NCI-H345 (cell line): Measurements from ENCODE around the gene ACP4.
A peak's percentile ranks its signal among the peaks of the same experiment; 100 is the strongest.
"Not testable (repeated sequence)": the region's sequence is repeated elsewhere in the genome, so short reads cannot be mapped to it uniquely, and the experiment has no call there.

Experiments used
- DNase-seq: peaks from one replicate; lab custom pipeline; 2025; lab: John Stamatoyannopoulos, UW

Gene ACP4

GRCh38 chr19:50776131-50776530 is 14.1 kb upstream of the ACP4 start:
- no peak for DNase-seq

DNA sequence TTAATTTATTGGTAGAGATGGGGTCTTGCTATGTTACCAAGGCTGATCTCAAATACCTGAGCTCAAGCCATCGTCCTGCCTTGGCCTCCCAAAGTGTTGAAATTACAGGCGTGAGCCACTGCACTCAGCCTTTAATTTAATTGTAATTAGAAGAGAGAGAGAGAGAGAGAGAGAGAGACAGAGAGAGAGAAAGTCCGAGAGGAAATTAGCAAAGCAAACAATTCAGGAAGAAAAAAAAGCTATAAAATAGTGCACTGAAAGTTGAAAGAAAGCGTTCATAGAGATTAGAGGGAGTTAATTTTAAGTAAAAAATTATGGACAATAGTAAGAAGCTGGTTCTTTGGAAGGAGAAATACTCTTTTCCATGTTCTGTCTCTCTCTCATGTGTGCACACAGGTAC is 13.0 kb upstream of the ACP4 start:
- DNase-seq: no peak

DNA sequence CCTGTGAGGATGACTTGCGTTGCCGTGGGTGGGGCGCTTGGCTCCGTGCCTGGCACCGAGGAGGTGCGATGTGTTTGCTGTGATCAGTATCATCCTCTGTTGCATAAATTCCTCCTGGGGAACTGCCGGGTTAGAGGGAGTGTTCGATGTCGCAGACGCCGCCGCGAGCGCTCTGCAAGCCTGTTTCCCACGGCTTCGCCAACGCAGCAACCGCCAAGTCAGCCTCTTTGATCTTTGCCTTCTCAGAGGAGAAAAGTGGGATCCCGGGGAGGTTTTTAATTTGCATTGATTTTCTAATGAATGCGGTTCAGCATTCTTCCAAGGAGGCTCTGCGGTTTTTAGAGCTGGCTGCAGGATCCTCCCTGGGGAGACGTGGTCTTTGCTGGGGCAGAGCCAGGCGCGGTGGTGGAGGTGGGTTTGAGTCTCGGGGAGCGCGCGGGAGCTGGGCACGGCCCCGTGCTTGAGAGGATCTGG is 12.3 kb upstream of the ACP4 start:
- DNase-seq: no peak

- DNase-seq: no peak
These were observed 11.2 kb upstream of the ACP4 start for GRCh38 chr19:50778906-50779430.

DNA sequence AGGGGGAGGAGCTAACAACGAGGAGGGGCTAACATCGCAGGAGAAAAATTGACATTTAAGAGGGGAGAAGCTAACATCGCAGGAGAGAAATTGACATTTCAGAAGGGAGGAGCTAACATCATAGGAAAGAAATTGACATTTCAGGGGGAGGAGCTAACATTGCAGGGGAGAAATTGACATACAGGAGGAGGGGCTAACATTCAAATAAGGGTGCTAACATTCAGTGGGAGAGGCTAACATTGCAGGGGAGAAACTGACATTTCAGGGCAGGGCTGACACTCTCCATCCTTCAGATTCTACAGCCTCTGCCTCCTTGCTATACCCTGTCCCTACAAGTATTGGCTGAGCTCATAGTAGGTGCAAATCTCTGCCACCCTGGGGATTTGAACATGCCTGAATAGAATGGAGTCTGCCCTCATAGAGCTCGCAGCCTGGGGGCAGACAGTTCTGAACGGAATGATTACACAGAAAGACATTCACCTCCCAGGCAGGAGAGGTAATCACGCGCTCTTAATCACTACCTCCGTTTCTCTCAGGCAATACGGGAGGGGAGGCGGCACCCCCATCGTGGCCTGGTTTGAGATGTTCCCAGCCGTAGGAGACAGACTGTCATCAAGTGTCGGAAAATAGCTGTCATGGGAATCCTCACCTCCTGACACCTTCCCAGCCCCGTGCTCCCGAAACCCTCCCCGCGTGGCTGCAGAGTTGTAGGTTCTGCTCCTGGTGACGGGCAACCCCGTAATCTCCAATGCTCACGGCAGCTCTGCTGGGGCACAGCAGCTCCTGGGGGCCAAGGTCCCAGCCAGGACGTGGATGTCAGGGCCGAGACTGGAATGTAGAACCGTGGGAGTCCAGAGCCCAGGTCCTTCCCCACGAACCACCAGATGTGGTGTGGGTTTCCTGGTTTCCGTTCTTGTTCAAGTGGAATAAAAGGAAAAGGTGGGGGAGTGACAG is 10.4 kb upstream of the ACP4 start:
- no peak for DNase-seq

- no peak for DNase-seq
These were observed 9.3 kb upstream of the ACP4 start for GRCh38 chr19:50780753-50781435.

DNA sequence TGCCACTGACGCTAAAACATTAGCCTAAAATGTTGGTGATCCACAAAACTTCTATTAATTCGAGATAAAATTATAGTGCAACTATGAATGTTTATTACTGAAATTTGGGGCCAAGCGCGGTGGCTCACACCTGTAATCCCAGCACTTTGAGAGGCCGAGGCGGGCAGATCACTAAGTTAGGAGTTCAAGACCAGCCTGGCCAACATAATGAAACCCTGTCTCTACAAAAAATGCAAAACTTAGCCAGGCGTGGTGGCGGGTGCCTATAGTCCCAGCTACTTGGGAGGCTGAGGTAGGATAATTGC is 6.4 kb upstream of the ACP4 start:
- DNase-seq: not testable (repeated sequence)

DNA sequence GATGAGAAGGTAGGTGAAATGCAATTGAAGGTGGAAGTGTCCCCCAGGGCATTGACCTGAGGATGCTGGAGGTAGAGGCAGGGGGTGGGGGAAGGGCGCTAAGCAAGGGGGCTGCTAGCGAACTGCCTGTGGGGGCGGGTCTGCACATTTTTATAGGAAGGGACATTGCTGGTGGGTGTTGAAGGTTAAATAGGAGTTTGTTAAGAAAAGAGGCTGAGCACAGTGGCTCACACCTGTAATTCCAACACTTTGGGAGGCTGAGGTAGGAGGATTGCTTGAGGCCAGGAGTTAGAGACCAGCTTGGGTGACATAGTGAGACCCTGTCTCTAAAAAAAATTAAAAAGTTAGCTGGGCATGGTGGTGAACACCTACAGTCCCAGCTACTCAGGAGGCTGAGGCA is 5.5 kb upstream of the ACP4 start:
- no peak for DNase-seq

DNA sequence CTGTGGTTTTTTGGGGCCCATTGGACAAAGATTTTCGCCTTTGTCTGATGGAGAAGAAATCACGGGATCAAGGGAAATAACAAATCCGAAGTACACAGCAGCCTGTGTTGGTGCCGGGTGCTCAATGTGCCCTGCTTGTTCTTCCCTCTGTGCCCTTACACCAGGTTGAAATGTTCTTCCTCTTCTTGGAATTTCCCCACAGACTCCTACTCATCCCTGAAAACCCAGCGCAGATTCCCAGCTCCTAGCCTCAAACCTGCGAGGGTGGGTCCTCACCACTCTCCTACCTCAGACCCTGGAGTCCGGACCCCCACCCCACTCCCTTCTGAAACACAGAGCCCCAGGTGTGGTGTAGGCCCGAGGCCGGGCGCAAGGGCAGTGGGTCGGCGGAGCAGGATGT is 4.9 kb upstream of the ACP4 start:
- DNase-seq: no peak

DNA sequence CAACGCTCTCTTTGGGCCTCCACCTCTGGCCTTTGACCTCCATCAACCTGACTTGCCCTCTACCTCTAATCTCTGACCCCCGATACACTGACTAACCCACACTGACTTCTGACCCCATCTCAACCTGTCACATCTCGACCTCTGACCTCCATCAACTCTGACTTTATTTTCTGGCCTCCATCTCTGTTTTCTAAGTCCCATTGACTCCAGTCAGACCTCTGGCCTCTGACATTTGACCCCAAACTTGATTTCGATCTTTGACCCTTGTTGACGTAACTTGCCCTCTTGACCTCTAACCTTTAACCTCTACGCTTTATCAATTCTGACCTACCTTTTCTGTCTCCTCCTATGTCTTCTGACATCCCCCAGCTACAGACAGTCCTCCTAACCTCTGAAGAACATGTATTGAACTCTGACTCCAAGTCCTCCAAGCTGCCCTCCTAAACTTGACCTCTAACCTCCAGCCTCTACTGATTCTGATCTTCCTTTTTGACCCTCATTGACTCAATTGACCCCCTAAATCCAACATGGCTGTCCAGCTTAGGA is 780 bp downstream of the ACP4 start:
- no peak for DNase-seq

- no peak for DNase-seq
These were observed 1.5 kb downstream of the ACP4 start for GRCh38 chr19:50791594-50792271.

DNA sequence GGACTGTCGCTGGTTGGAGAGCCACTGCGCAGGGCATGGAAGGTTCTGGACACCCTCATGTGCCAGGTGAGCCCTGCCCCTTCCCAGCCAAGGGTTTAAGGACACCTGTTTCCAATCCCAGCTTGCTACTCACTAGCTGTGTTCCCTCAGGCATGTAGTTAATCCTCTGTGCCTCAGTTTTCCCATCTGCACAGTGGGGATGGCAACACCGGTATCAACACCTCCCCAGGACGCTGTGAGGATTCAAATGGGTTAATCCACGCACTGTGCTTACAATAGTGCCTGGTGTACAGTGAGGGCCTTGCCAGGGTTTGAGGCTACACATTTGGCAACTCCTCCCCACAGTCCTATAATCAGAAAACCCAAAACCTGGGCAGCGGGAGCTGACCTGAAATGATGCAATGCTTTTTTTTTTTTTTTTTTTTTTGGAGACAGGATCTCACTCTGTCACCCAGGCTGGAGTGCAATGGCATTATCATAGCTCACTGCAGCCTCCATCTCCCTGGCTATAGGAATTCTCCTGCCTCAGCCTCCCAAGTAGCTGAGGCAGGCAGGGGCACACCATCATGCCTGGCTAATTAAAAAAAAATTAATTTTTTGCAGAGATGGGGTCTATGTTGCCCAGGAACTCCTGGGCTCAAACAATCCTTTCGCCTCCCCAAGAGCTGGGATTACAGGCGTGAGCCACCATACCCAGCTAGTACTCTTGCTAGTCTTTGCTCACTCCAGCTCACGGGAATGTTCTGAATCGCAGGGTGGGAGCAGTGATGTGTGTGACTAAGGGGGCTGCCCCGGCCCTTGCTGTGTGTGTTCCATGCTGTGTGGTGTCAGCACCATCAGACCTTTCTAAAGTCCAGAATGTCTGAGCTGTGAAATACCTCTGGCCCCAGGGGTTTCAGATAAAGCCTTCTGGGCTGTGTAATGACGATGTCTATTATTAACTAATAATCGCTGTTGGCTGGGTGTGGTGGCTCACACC is 2.3 kb downstream of the ACP4 start:
- no peak for DNase-seq

- no peak for DNase-seq
These were observed 3.4 kb downstream of the ACP4 start for GRCh38 chr19:50793558-50794065.

- peak; percentile 28 for DNase-seq
These were observed 4.1 kb downstream of the ACP4 start for GRCh38 chr19:50794074-50794875.

GRCh38 chr19:50794876-50795663 is 4.9 kb downstream of the ACP4 start:
- no peak for DNase-seq

DNA sequence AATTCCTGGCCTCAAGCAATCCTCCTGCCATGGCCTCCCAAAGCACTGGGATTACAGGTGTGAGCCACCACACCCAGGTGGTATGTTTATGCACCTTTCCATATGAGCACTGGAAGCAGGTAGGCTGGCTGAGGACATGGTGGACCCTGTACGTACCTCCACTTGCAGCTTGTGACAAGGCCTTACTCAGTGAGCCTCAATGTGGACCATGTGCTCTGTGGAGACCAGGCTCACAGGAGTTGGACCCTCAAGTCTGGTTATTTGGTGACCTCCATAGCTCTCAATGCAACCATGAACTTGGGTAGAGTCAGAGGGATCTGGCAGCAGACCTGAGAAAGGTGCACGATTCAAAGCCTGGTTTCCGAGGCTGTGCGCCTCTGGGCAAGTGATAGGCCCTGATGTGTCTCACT is 5.5 kb downstream of the ACP4 start:
- DNase-seq: no peak

- no peak for DNase-seq
These were observed 6.0 kb downstream of the ACP4 start for GRCh38 chr19:50796128-50796633.

DNA sequence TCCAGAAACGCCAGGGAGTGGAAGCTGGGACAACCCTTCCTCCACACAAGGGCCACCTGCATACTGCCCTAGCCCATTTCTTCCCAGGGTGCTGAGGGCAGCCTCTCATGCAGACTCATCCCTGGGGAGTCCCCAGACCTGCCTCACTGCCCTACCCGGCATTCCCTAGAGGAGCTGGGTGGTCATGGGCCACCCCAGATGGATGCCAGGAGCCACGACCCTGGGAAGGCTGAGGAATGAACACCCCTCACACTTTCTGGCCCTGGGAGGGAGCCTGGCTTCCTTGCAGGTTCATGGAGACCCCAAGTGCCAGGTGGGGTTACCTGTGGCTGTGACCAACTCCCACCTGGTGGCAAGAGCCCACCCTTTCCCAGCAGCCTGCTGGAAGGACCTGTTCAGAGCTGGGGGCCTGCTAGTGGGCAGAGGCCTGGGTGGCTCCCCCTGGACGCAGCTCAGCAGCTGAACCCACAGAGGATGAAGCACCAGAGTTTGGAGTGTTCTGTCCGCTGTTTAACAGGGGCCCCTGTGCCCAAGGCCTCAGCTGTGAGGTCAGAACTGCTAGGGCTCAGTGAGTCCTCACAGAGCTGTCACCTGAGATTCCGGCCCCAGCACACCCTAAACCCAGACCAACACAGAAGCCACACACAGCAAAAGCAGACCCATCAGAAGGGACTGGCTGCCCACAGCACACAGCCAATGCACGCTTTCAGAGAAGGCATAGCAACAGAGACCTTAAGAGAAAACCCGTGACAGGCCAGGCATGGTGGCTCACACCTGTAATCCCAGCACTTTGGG is 6.6 kb downstream of the ACP4 start:
- DNase-seq: no peak
